ENCODE results near the gene MRGPRG.

- TF ChIP-seq, protein P1, sequence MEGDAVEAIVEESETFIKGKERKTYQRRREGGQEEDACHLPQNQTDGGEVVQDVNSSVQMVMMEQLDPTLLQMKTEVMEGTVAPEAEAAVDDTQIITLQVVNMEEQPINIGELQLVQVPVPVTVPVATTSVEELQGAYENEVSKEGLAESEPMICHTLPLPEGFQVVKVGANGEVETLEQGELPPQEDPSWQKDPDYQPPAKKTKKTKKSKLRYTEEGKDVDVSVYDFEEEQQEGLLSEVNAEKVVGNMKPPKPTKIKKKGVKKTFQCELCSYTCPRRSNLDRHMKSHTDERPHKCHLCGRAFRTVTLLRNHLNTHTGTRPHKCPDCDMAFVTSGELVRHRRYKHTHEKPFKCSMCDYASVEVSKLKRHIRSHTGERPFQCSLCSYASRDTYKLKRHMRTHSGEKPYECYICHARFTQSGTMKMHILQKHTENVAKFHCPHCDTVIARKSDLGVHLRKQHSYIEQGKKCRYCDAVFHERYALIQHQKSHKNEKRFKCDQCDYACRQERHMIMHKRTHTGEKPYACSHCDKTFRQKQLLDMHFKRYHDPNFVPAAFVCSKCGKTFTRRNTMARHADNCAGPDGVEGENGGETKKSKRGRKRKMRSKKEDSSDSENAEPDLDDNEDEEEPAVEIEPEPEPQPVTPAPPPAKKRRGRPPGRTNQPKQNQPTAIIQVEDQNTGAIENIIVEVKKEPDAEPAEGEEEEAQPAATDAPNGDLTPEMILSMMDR (IDR thresholded peaks at IDR 0.05; ENCODE audit: low read length) = no peak
- TF ChIP-seq EZH2 (IDR thresholded peaks at IDR 0.05; ENCODE audit: borderline replicate concordance, low read length) = no peak
These were observed 2.5 kb downstream of the MRGPRG start for GRCh38 chr11:3216027-3216525.
